Measurements from ENCODE around the gene SGCE.

SGCE gene

GRCh38 chr7:94664023-94664422 is 8.1 kb upstream of the SGCE start:
- Histone ChIP-seq H3F3A (ENCODE audit: insufficient read depth, low read length) (no peaks in the 10 kb centered on the region), H2AFZ (ENCODE audit: low read length) (no peak overlapping the region), H3K27me3 (replicated peaks; ENCODE audit: insufficient read depth, low read length) (no peaks in the 10 kb centered on the region), H3K79me2 (ENCODE audit: low read length) (0 out of 2 replicates have a peak, but pooled peaks cover 1% of the 10 kb centered on the region), H3K4me2 (ENCODE audit: low read depth, low read length) (no peak overlapping the region), H3K4me1 (ENCODE audit: low read length) (0 out of 2 replicates have a peak, but pooled peaks cover 9% of the 10 kb centered on the region), H3K36me3 (replicated peaks; ENCODE audit: insufficient read depth, low read length) (no peaks in the 10 kb centered on the region), H3K4me3 (ENCODE audit: low read length) (no peak overlapping the region), H3K9ac (ENCODE audit: low read length) (no peak overlapping the region), H3K27ac (ENCODE audit: low read length) (no peak overlapping the region), H3K9me2 (replicated peaks; ENCODE audit: insufficient read depth, low read length) (no peaks in the 10 kb centered on the region), H4K20me1 (ENCODE audit: insufficient read depth, low read length) (no peaks in the 10 kb centered on the region), H3K9me3 (replicated peaks; ENCODE audit: insufficient read depth, low read length) (no peaks in the 10 kb centered on the region)
- DNase-seq = no peak
- TF ChIP-seq CTCF (IDR thresholded peaks at IDR 0.05; ENCODE audit: low read length) (no peak), EZH2 (optimal IDR thresholded peaks at IDR 0.05; ENCODE audit: low read depth, low read length) (no peak), EZH2phosphoT487 (IDR thresholded peaks at IDR 0.05; ENCODE audit: low read length) (no peak)

- Histone ChIP-seq H3F3A (ENCODE audit: insufficient read depth, low read length) (no peaks in the 10 kb centered on the region), H3K4me2 (ENCODE audit: low read depth, low read length) (no peak overlapping the region), H3K27me3 (replicated peaks; ENCODE audit: insufficient read depth, low read length) (no peaks in the 10 kb centered on the region), H3K9me3 (replicated peaks; ENCODE audit: insufficient read depth, low read length) (no peaks in the 10 kb centered on the region), H3K9ac (ENCODE audit: low read length) (no peak overlapping the region), H3K4me1 (ENCODE audit: low read length) (0 out of 2 replicates have a peak, but pooled peaks cover 9% of the 10 kb centered on the region), H3K36me3 (replicated peaks; ENCODE audit: insufficient read depth, low read length) (no peaks in the 10 kb centered on the region), H3K9me2 (replicated peaks; ENCODE audit: insufficient read depth, low read length) (no peaks in the 10 kb centered on the region), H3K79me2 (ENCODE audit: low read length) (0 out of 2 replicates have a peak, but pooled peaks cover 3% of the 10 kb centered on the region), H3K27ac (ENCODE audit: low read length) (no peak overlapping the region), H2AFZ (ENCODE audit: low read length) (no peak overlapping the region), H4K20me1 (ENCODE audit: insufficient read depth, low read length) (no peaks in the 10 kb centered on the region), H3K4me3 (ENCODE audit: low read length) (no peak overlapping the region)
- no peak for TF ChIP-seq EZH2phosphoT487 (IDR thresholded peaks at IDR 0.05; ENCODE audit: low read length)
- TF ChIP-seq CTCF (IDR thresholded peaks at IDR 0.05; ENCODE audit: low read length) = no peak
- TF ChIP-seq EZH2 (optimal IDR thresholded peaks at IDR 0.05; ENCODE audit: low read depth, low read length) = no peak
- DNase-seq = peak; percentile 34
Measured at GRCh38 chr7:94662548-94662947, 6.6 kb upstream of the SGCE start.

- no peak overlapping the region for H3K4me3 ChIP-seq (ENCODE audit: low read length)
- no peaks in the 10 kb centered on the region for H3K9me2 ChIP-seq (replicated peaks; ENCODE audit: insufficient read depth, low read length)
- no peak for DNase-seq
- H4K20me1 ChIP-seq (ENCODE audit: insufficient read depth, low read length) = no peaks in the 10 kb centered on the region
- H3K4me2 ChIP-seq (ENCODE audit: low read depth, low read length) = no peak overlapping the region
- H2AFZ ChIP-seq (ENCODE audit: low read length) = no peak overlapping the region
- no peaks in the 10 kb centered on the region for H3K27me3 ChIP-seq (replicated peaks; ENCODE audit: insufficient read depth, low read length)
- H3K4me1 ChIP-seq (ENCODE audit: low read length) = 0 out of 2 replicates have a peak, but pooled peaks cover 9% of the 10 kb centered on the region
- no peaks in the 10 kb centered on the region for H3K36me3 ChIP-seq (replicated peaks; ENCODE audit: insufficient read depth, low read length)
- peaks cover 15% of the 10 kb centered on the region for H3F3A ChIP-seq (ENCODE audit: insufficient read depth, low read length)
- no peak overlapping the region for H3K9ac ChIP-seq (ENCODE audit: low read length)
- H3K27ac ChIP-seq (ENCODE audit: low read length) = no peak overlapping the region
- no peaks in the 10 kb centered on the region for H3K9me3 ChIP-seq (replicated peaks; ENCODE audit: insufficient read depth, low read length)
- H3K79me2 ChIP-seq (ENCODE audit: low read length) = 0 out of 2 replicates have a peak, but pooled peaks cover 4% of the 10 kb centered on the region
- TF ChIP-seq EZH2 (optimal IDR thresholded peaks at IDR 0.05; ENCODE audit: low read depth, low read length) = no peak
- TF ChIP-seq CTCF (IDR thresholded peaks at IDR 0.05; ENCODE audit: low read length) = no peak
- TF ChIP-seq EZH2phosphoT487 (IDR thresholded peaks at IDR 0.05; ENCODE audit: low read length) = no peak
Measured at GRCh38 chr7:94660006-94660405, 4.1 kb upstream of the SGCE start.
